Mononuclear cell (primary cell): ENCODE data around the gene SNAPC2. TPM values are rescaled to one million over a fixed set of nuclear protein-coding genes. Genes with fewer than 3 reads are reported as not detected.
A peak's percentile ranks its signal among the peaks of the same experiment; 100 is the strongest.

Experiments used
- H3K27me3 ChIP-seq: 2 replicates; pipeline ENCODE4 v1.6.0; 2011; ENCODE audit warnings: low read length, control low read depth; ENCODE audit not compliant: insufficient read depth
- H3K4me1 ChIP-seq: 2 replicates; pipeline ENCODE4 v1.5.1; 2011; ENCODE audit warnings: mild to moderate bottlenecking, low read length, control low read depth; ENCODE audit not compliant: insufficient read depth
- H3K4me3 ChIP-seq: 2 replicates; pipeline ENCODE4 v1.5.1; 2011; ENCODE audit warnings: mild to moderate bottlenecking, low read length, moderate library complexity
- H3K9me3 ChIP-seq: 2 replicates; pipeline ENCODE4 v1.5.1; 2011; ENCODE audit warnings: low read depth, mild to moderate bottlenecking, control low read depth, low read length
- total RNA-seq: library from RNA; depleted of rRNA; stranded (reverse); fragments of >200 nt; gene quantifications from one replicate; pipeline ENCODE4 v1.2.3, GENCODE V29; 2012

The SNAPC2 gene
- total RNA-seq, 1 donor, result 8.6 TPM

GRCh38 chr19:7921302-7921966 lies 1.3 kb downstream of the SNAPC2 start:
- peaks cover 59% of the 10 kb centered on the region for H3K4me1 ChIP-seq
- no peaks in the 10 kb centered on the region for H3K9me3 ChIP-seq
- H3K27me3 ChIP-seq, result peaks cover 21% of the 10 kb centered on the region
- H3K4me3 ChIP-seq, result peak overlapping the region; percentile 50

- Histone ChIP-seq H3K9me3 (no peaks in the 10 kb centered on the region), H3K4me1 (peaks cover 52% of the 10 kb centered on the region), H3K27me3 (peaks cover 18% of the 10 kb centered on the region), H3K4me3 (no peak overlapping the region)
These were observed 2.1 kb downstream of the SNAPC2 start for GRCh38 chr19:7921967-7922835.

- Histone ChIP-seq H3K4me3 (no peak overlapping the region), H3K4me1 (peaks cover 46% of the 10 kb centered on the region), H3K9me3 (no peaks in the 10 kb centered on the region), H3K27me3 (peaks cover 12% of the 10 kb centered on the region)
These were observed 2.7 kb downstream of the SNAPC2 start for GRCh38 chr19:7922836-7923195.

- peaks cover 38% of the 10 kb centered on the region for H3K4me1 ChIP-seq
- peaks cover 6% of the 10 kb centered on the region for H3K27me3 ChIP-seq
- H3K9me3 ChIP-seq, result no peaks in the 10 kb centered on the region
- no peak overlapping the region for H3K4me3 ChIP-seq
These were observed 3.4 kb downstream of the SNAPC2 start for GRCh38 chr19:7923295-7924191.

GRCh38 chr19:7924241-7924640 lies 4.1 kb downstream of the SNAPC2 start:
- H3K4me1 ChIP-seq, result peaks cover 34% of the 10 kb centered on the region
- no peaks in the 10 kb centered on the region for H3K27me3 ChIP-seq
- H3K9me3 ChIP-seq, result no peaks in the 10 kb centered on the region
- no peak overlapping the region for H3K4me3 ChIP-seq

- Histone ChIP-seq H3K4me3 (no peak overlapping the region), H3K4me1 (peaks cover 29% of the 10 kb centered on the region), H3K9me3 (no peaks in the 10 kb centered on the region), H3K27me3 (no peaks in the 10 kb centered on the region)
These were observed 4.6 kb downstream of the SNAPC2 start for GRCh38 chr19:7924651-7925170.

- Histone ChIP-seq H3K27me3 (no peaks in the 10 kb centered on the region), H3K9me3 (no peaks in the 10 kb centered on the region), H3K4me3 (no peak overlapping the region), H3K4me1 (peaks cover 24% of the 10 kb centered on the region)
These were observed 5.2 kb downstream of the SNAPC2 start for GRCh38 chr19:7925171-7925851.

GRCh38 chr19:7926021-7926726 lies 6.0 kb downstream of the SNAPC2 start, which contains the start of gene CTXN1:
Gene CTXN1, minus strand, starts transcription at chr19:7926135. Its CDS starts 597 bp downstream, at chr19:7925538.
- Histone ChIP-seq H3K9me3 (no peaks in the 10 kb centered on the region), H3K27me3 (no peaks in the 10 kb centered on the region), H3K4me3 (no peak within 1 kb of the TSS), H3K4me1 (peaks cover 22% of the 10 kb centered on the region)

GRCh38 chr19:7926727-7927604 lies 6.8 kb downstream of the SNAPC2 start:
- Histone ChIP-seq H3K4me1 (peaks cover 14% of the 10 kb centered on the region), H3K9me3 (no peaks in the 10 kb centered on the region), H3K4me3 (no peak overlapping the region), H3K27me3 (no peaks in the 10 kb centered on the region)

GRCh38 chr19:7927605-7928333 lies 7.6 kb downstream of the SNAPC2 start:
- Histone ChIP-seq H3K9me3 (no peaks in the 10 kb centered on the region), H3K4me1 (peaks cover 12% of the 10 kb centered on the region), H3K27me3 (no peaks in the 10 kb centered on the region), H3K4me3 (no peak overlapping the region)

GRCh38 chr19:7928334-7928706 lies 8.2 kb downstream of the SNAPC2 start:
- no peaks in the 10 kb centered on the region for H3K27me3 ChIP-seq
- H3K4me3 ChIP-seq, result no peak overlapping the region
- H3K9me3 ChIP-seq, result no peaks in the 10 kb centered on the region

GRCh38 chr19:7928741-7929701 lies 8.9 kb downstream of the SNAPC2 start:
- Histone ChIP-seq H3K4me3 (no peak overlapping the region), H3K9me3 (no peaks in the 10 kb centered on the region), H3K4me1 (peaks cover 12% of the 10 kb centered on the region)

More at GRCh38 chr19:7928334-7928706, 8.2 kb downstream of the SNAPC2 start:
- peaks cover 12% of the 10 kb centered on the region for H3K4me1 ChIP-seq

More at GRCh38 chr19:7928741-7929701, 8.9 kb downstream of the SNAPC2 start:
- no peaks in the 10 kb centered on the region for H3K27me3 ChIP-seq
